GM19452 (cell line): ENCODE measurements around the gene ADD1.
"Not testable (repeated sequence)": the region's sequence is repeated elsewhere in the genome, so short reads cannot be mapped to it uniquely, and the experiment has no call there.

Experiments
- ATAC-seq: cut with Tn5 transposase; IDR thresholded peaks from one replicate; pipeline ENCODE4 v1.9.1; 2021; ENCODE audit not compliant: unreplicated experiment

Gene ADD1

GRCh38 chr4:2915789-2916188, 72.1 kb downstream of the ADD1 start:
- no peak for ATAC-seq

DNA sequence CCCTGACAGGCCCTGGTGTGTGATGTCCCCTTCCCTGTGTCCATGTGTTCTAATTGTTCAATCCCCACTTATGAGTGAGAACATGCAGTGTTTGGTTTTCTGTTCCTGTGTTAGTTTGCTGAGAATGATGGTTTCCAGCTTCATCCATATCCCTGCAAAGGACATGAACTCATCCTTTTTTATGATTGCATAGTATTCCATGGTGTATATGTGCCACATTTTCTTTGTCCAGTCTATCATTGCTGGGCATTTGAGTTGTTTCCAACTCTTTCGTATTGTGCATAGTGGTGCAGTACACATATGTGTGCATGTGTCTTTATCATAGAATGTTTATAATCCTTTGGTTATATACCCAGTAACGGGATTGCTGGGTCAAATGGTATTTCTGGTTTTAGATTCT, 73.1 kb downstream of the ADD1 start:
- not testable (repeated sequence) for ATAC-seq

DNA sequence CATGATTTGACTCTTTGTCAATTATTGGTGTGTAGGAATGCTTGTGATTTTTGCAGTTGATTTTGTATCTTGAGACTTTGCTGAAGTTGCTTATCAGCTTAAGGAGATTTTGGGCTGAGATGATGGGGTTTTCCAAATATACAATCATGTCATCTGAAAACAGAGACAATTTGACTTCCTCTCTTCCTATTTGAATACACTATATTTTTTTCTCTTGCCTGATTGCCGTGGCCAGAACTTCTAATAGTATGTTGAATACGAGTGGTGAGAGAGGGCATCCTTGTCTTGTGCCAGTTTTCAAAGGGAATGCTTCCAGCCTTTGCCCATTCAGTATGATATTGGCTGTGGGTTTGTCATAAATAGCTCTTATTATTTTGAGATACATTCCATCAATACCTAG, 74.7 kb downstream of the ADD1 start:
- ATAC-seq, result not testable (repeated sequence)

DNA sequence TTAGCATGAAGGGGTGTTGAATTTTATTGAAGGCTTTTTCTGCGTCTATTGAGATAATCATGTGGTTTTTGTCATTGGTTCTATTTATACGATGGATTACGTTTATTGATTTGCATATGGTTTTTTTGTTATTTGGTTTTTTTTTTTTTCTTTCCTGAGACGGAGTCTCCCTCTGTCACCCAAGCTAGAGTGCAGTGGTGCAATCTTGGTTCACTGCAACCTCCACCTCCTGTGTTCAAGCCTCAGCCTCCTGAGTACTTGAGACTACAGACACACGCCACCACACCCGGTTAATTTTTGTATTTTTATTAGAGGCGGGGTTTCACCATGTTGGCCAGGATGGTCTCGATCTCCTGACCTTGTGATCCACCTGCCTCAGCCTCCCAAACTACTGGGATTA, 75.1 kb downstream of the ADD1 start:
- ATAC-seq, result not testable (repeated sequence)

GRCh38 chr4:2922453-2923101, 78.9 kb downstream of the ADD1 start:
- not testable (repeated sequence) for ATAC-seq

DNA sequence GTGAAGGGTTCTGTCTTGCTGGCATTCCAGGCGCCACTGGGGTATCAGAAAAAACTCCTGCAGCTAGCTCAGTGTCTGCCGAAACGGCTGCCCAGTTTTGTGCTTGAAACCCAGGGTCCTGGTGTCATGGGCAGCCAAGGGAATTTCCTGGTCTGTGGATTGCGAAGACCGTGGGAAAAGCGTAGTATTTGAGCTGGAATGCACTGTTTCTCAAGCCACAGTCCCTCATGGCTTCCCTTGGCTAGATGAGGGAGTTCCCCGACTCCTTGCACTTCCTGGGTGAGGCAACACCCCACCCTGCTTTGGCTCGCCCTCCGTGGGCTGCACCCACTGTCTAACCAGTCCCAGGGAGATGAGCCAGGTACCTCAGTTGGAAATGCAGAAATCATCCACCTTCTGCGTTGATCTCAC, 79.5 kb downstream of the ADD1 start:
- ATAC-seq, result no peak

GRCh38 chr4:2923668-2924173, 80.1 kb downstream of the ADD1 start:
- no peak for ATAC-seq

DNA sequence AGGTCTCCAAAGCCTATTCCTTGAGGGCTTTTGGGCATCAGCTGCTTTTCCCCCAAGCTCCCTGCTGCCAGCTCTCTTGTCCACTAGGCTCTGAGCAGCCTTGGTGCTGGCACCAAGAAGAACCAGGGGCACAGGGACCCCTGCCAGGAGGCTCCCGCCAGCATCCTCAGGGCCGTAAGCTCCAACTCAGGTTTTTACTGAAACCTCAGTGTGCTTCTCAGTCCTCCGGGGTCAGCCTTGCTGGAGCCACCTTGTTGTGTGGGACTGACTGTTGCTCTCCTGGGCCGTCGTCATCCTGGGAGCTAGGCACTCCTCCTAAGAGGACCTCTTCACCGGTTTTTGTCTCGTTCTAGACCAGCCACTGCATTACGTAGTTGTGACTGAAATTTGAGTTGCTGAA, 80.6 kb downstream of the ADD1 start:
- ATAC-seq, result no peak

DNA sequence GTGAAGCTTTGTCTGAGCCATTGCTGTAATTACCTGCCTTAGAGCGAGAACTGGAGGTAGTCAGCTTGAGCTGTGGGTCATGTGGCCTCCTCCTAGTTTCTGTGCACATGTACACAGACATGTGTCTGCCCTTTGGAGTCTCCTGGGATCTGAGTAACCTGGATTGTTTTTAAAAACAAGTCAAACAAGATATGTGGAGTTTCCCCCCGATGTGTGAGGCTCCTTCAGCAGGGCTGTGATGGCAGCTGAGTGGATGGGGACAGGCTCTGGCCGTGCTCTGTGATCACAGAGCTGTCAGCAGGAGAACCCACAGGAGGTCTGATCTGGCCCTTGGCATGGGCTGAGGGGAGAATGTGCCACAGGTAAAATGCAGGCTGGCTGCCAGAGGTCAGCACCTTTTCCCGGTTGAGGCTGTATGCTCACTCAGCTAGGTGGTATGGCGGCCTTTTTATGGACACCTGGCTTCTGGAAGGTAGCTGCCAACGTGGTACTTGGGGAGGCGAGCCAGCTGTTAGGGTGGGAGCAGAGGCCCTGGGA, 81.2 kb downstream of the ADD1 start:
- no peak for ATAC-seq

DNA sequence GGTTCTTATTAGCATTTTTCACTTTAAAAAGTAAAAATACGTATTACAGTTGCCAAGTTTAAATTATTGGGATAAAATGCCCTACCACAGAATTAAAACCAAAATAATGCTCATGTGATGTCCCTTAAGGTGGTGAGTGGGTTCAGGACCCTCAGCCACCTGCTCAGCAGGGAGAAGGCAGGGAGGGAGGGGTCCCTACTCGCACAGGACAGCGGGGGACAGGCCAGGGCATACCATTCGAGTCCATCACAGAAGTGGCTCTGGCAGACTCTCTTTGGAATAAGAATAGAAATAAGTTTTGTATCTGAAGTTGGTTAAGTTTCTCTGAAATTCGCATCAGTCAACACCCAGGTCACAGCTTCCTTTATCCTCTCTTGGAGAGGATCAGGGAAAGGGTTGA, 81.9 kb downstream of the ADD1 start:
- ATAC-seq, result no peak

GRCh38 chr4:2925931-2926860, 82.6 kb downstream of the ADD1 start:
- ATAC-seq, result no peak

DNA sequence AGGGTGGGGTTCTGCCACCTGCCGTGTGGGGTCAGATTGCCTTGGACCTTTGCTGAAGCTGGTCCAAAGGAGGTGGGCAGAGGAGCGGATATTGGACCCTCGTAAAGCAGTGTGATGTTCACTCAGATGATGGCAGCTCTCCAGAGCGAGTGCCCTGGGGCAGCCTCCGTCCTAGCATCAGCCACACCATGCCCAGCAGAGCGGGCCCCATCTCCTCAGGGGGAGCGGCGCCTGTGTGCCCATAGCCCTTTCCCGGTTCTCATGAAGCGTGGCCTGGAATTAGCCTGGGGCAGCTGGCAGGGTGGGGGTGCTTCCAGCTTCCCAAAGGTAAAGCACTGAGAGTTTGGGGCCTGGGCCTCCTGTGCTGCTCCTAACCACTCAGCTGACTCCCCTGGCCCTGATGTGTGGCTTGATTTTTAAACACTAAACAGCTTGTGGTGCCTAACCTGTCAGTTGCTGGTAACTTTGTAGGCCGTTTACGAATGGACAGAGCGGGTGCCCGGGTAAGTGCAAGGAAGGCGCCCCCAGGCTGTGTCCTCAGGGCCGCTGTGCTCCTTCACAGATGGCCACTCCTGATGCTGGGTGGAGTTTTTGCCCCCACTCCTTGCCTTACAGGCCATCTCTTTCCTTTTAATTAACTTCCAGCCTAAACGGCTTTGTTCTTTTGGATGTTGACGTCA, 83.5 kb downstream of the ADD1 start:
- no peak for ATAC-seq

DNA sequence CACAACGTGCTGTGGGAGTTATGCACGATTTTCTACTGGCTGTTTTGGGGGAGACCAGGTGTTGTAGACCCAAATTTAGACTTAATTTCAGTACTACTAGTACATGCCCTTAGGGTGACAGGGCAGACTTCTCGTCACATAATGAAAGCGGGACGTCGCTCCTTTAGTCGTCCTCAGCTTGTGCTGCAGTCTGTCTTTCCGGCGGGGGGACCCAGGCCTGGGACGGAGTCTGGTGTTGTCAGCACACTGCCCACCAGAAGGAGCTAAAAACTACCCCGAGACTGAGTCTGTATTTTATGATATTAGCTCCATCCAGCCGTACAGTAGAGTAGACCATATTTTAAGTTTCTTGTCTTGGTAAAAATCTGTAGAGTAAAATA, 84.0 kb downstream of the ADD1 start:
- ATAC-seq, result no peak

DNA sequence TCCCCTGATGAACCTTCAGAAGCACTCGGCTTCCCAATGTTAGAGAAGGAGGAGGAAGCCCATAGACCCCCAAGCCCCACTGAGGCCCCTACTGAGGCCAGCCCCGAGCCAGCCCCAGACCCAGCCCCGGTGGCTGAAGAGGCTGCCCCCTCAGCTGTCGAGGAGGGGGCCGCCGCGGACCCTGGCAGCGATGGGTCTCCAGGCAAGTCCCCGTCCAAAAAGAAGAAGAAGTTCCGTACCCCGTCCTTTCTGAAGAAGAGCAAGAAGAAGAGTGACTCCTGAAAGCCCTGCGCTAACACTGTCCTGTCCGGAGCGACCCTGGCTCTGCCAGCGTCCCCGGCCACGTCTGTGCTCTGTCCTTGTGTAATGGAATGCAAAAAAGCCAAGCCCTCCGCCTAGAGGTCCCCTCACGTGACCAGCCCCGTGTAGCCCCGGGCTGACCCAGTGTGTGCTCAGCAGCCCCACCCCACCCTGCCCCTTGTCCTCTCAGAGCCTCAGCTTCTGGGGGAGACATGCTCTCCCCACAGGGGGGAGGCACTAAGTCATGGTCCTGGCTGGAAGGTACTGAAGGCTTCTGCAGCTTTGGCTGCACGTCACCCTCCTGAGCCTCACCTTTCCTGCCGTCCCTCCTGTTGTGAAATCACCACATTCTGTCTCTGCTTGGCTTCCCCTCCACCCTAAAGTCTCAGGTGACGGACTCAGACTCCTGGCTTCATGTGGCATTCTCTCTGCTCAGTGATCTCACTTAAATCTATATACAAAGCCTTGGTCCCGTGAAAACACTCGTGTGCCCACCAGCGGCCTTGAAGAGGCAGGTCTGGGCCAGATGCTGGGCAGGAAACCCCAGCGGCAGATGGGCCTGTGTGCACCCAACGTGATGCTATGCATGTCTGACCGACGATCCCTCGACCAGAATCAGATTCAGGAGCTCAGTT, 84.9 kb downstream of the ADD1 start:
- ATAC-seq, result no peak

GRCh38 chr4:2929469-2929868, 85.8 kb downstream of the ADD1 start:
- ATAC-seq, result no peak

GRCh38 chr4:2930135-2930757, 86.6 kb downstream of the ADD1 start:
- ATAC-seq, result no peak

GRCh38 chr4:2930758-2931511, 87.3 kb downstream of the ADD1 start:
- ATAC-seq, result no peak

GRCh38 chr4:2931512-2932301, 88.1 kb downstream of the ADD1 start:
- ATAC-seq, result peak; percentile 46
